LNCAP (cell line): ENCODE data around the gene CAGE1.

ENCODE experiments used
- CTCF ChIP-seq: fragments of 450-650 bp; IDR thresholded peaks from 2 replicates; pipeline ENCODE4 v1.5.1; 2017; ENCODE audit warnings: mild to moderate bottlenecking

Gene CAGE1

GRCh38 chr6:7338031-7338430 lies 51.5 kb downstream of the CAGE1 start:
- no peak for TF ChIP-seq CTCF

- no peak for TF ChIP-seq CTCF
Observed at GRCh38 chr6:7335519-7335918, 54.0 kb downstream of the CAGE1 start.

GRCh38 chr6:7334685-7335084 lies 54.9 kb downstream of the CAGE1 start:
- no peak for TF ChIP-seq CTCF

GRCh38 chr6:7332090-7332745 lies 57.3 kb downstream of the CAGE1 start:
- no peak for TF ChIP-seq CTCF

- no peak for TF ChIP-seq CTCF
Observed at GRCh38 chr6:7331452-7331851, 58.1 kb downstream of the CAGE1 start.

GRCh38 chr6:7328243-7328642 lies 61.3 kb downstream of the CAGE1 start:
- no peak for TF ChIP-seq CTCF

- TF ChIP-seq CTCF: no peak
Observed at GRCh38 chr6:7325750-7326149, 63.8 kb downstream of the CAGE1 start.

- TF ChIP-seq CTCF: no peak
Observed at GRCh38 chr6:7324520-7324919, 65.0 kb downstream of the CAGE1 start.
